ENCODE results near the gene NFKBIB. TPM values are rescaled to one million over a fixed set of nuclear protein-coding genes. Genes with fewer than 3 reads are reported as not detected.
"Not testable (repeated sequence)": the region's sequence is repeated elsewhere in the genome, so short reads cannot be mapped to it uniquely, and the experiment has no call there.

NFKBIB gene
- total RNA-seq, 1 experiment from 2014 or later = 39.8 TPM

DNA sequence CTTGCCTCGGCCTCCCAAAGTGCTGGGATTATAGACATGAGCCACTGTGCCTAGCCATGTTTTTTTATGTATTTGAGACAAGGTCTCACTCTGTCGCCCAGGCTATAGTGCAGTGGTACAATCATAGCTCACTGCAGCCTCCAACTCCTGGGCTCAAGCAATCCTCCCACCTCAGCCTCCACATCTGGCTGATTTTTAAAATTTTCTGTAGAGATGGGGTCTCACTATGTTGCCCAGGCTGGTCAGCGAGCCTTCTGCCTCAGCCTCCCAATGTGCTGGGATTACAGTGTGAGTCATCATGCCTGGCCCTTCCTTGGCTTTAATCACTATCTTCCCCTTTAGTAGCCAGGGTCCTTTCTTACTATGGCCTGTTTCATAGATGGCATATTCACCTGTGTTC lies 15.1 kb upstream of the NFKBIB start:
- H3K9me3 Mint-ChIP-seq; H3K27ac Mint-ChIP-seq; H3K4me3 Mint-ChIP-seq; DNase-seq (ENCODE audit: low spot score); H3K36me3 Mint-ChIP-seq; H3K4me1 Mint-ChIP-seq; ATAC-seq; POLR2A ChIA-PET; H3K27me3 Mint-ChIP-seq (ENCODE audit: low read depth): not testable (repeated sequence)
- CTCF ChIA-PET = interaction anchor here (0.6 to 1.1 kb wide), 2 partner anchors 92 to 165 kb away, joined by 3 read pairs; no protein-coding TSS in a partner anchor
- peak; percentile 66; the same call in 1 of the 2 replicates for TF ChIP-seq ZNF121 (CRISPR knock-in tag; IDR thresholded peaks at IDR 0.05)

DNA sequence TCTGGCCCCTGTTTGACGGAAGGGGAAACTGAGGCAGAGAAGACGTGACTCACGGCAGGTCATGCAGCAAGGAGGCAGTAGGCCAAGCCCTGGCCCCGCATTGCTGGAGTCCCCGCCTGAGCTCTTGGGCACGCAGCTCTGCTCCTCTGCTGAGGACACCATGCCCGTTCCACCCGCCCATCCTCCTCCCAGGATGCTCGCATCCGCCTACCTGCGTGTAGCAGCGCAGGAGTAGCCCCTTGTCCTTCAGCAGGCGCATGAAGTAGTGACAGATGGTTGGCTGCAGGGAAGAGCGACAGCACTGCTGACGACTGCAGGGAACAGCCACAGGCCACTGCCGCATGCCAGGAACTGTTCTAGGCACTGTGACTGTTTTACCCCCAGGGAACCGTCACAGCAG lies 10.9 kb upstream of the NFKBIB start:
- Mint-ChIP-seq H3K27ac (no peak overlapping the region), H3K4me1 (no peaks in the 10 kb centered on the region), H3K27me3 (ENCODE audit: low read depth) (no peaks in the 10 kb centered on the region), H3K4me3 (no peak overlapping the region), H3K36me3 (no peaks in the 10 kb centered on the region), H3K9me3 (no peaks in the 10 kb centered on the region)
- no peak for DNase-seq (ENCODE audit: low spot score)
- CTCF ChIA-PET = interaction anchor here (0.9 to 3.5 kb wide), 7 partner anchors 11 to 106 kb away, joined by 4 to 43 read pairs (median 5); partner anchors contain the start of genes MRPS12, NFKBIB, RINL and SARS2
- TF ChIP-seq GRHL2 (CRISPR knock-in tag; IDR thresholded peaks at IDR 0.05; ENCODE audit: insufficient replicate concordance, severe bottlenecking) = no peak
- no peak for TF ChIP-seq GTF2I (CRISPR knock-in tag; conservative IDR thresholded peaks at IDR 0.05)
- no peak for TF ChIP-seq TCF7 (CRISPR knock-in tag; IDR thresholded peaks at IDR 0.05; ENCODE audit: low read depth)
- no peak for TF ChIP-seq NR1H2 (CRISPR knock-in tag; IDR thresholded peaks at IDR 0.05)
- TF ChIP-seq HMGA2 (CRISPR knock-in tag; IDR thresholded peaks at IDR 0.05) = no peak
- TF ChIP-seq GABPB1 (CRISPR knock-in tag; IDR thresholded peaks at IDR 0.05) = no peak
- no peak for TF ChIP-seq CREB1 (CRISPR knock-in tag; IDR thresholded peaks at IDR 0.05)
- ATAC-seq = no peak
- POLR2A ChIA-PET = no interaction called here

DNA sequence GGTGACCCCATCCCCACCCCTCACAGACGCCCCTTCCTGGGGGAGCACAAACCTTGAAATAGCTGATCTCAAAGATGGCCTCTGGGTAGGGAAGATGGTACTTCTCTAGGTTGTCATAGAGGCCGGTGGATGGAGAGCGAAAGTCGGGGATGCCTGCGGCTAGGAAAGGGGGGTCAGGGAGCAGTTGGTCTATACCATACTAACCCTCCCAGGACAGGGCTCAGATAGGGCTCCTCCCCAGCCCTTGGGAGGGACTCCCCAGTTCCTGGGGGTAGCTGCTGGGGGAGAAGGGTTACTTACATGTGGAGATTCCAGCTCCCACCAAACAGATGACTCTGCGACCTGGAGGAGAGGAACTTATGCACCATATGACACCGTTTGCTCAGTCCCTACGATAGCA lies 10.0 kb upstream of the NFKBIB start:
- Mint-ChIP-seq H3K9me3 (no peaks in the 10 kb centered on the region), H3K27me3 (ENCODE audit: low read depth) (no peaks in the 10 kb centered on the region), H3K27ac (no peak overlapping the region), H3K4me3 (no peak overlapping the region), H3K36me3 (no peaks in the 10 kb centered on the region), H3K4me1 (no peaks in the 10 kb centered on the region)
- POLR2A ChIA-PET = no interaction called here
- DNase-seq (ENCODE audit: low spot score) (no peak), ATAC-seq (no peak)
- CTCF ChIA-PET = interaction anchor here (0.7 to 1.0 kb wide), 3 partner anchors 10 to 43 kb away, joined by 3 to 4 read pairs (median 4); partner anchors contain the start of genes MRPS12, NFKBIB and SARS2
- TF ChIP-seq ZNF423 (CRISPR knock-in tag; IDR thresholded peaks at IDR 0.05) (no peak), FOXP1 (CRISPR knock-in tag; IDR thresholded peaks at IDR 0.05; ENCODE audit: borderline replicate concordance) (no peak), ZNF219 (CRISPR knock-in tag; IDR thresholded peaks at IDR 0.05; ENCODE audit: borderline replicate concordance) (no peak), HMGA2 (CRISPR knock-in tag; IDR thresholded peaks at IDR 0.05) (no peak), NR2C2 (CRISPR knock-in tag; IDR thresholded peaks at IDR 0.05) (no peak), NR3C1 (CRISPR knock-in tag; conservative IDR thresholded peaks at IDR 0.05; ENCODE audit: low read depth) (no peak), ZNF396 (CRISPR knock-in tag; IDR thresholded peaks at IDR 0.05; ENCODE audit: borderline replicate concordance) (no peak), OVOL2 (CRISPR knock-in tag; IDR thresholded peaks at IDR 0.05; ENCODE audit: borderline replicate concordance) (no peak), GRHL2 (CRISPR knock-in tag; IDR thresholded peaks at IDR 0.05; ENCODE audit: insufficient replicate concordance, severe bottlenecking) (no peak)
- TF ChIP-seq, protein P1, sequence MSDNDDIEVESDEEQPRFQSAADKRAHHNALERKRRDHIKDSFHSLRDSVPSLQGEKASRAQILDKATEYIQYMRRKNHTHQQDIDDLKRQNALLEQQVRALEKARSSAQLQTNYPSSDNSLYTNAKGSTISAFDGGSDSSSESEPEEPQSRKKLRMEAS (CRISPR knock-in tag; IDR thresholded peaks at IDR 0.05) = no peak
- TF ChIP-seq, protein P2, sequence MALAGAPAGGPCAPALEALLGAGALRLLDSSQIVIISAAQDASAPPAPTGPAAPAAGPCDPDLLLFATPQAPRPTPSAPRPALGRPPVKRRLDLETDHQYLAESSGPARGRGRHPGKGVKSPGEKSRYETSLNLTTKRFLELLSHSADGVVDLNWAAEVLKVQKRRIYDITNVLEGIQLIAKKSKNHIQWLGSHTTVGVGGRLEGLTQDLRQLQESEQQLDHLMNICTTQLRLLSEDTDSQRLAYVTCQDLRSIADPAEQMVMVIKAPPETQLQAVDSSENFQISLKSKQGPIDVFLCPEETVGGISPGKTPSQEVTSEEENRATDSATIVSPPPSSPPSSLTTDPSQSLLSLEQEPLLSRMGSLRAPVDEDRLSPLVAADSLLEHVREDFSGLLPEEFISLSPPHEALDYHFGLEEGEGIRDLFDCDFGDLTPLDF (CRISPR knock-in tag; IDR thresholded peaks at IDR 0.05) = no peak
- TF ChIP-seq, protein P3, sequence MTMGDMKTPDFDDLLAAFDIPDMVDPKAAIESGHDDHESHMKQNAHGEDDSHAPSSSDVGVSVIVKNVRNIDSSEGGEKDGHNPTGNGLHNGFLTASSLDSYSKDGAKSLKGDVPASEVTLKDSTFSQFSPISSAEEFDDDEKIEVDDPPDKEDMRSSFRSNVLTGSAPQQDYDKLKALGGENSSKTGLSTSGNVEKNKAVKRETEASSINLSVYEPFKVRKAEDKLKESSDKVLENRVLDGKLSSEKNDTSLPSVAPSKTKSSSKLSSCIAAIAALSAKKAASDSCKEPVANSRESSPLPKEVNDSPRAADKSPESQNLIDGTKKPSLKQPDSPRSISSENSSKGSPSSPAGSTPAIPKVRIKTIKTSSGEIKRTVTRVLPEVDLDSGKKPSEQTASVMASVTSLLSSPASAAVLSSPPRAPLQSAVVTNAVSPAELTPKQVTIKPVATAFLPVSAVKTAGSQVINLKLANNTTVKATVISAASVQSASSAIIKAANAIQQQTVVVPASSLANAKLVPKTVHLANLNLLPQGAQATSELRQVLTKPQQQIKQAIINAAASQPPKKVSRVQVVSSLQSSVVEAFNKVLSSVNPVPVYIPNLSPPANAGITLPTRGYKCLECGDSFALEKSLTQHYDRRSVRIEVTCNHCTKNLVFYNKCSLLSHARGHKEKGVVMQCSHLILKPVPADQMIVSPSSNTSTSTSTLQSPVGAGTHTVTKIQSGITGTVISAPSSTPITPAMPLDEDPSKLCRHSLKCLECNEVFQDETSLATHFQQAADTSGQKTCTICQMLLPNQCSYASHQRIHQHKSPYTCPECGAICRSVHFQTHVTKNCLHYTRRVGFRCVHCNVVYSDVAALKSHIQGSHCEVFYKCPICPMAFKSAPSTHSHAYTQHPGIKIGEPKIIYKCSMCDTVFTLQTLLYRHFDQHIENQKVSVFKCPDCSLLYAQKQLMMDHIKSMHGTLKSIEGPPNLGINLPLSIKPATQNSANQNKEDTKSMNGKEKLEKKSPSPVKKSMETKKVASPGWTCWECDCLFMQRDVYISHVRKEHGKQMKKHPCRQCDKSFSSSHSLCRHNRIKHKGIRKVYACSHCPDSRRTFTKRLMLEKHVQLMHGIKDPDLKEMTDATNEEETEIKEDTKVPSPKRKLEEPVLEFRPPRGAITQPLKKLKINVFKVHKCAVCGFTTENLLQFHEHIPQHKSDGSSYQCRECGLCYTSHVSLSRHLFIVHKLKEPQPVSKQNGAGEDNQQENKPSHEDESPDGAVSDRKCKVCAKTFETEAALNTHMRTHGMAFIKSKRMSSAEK (CRISPR knock-in tag; IDR thresholded peaks at IDR 0.05; ENCODE audit: borderline replicate concordance) = no peak
- TF ChIP-seq, protein P4, sequence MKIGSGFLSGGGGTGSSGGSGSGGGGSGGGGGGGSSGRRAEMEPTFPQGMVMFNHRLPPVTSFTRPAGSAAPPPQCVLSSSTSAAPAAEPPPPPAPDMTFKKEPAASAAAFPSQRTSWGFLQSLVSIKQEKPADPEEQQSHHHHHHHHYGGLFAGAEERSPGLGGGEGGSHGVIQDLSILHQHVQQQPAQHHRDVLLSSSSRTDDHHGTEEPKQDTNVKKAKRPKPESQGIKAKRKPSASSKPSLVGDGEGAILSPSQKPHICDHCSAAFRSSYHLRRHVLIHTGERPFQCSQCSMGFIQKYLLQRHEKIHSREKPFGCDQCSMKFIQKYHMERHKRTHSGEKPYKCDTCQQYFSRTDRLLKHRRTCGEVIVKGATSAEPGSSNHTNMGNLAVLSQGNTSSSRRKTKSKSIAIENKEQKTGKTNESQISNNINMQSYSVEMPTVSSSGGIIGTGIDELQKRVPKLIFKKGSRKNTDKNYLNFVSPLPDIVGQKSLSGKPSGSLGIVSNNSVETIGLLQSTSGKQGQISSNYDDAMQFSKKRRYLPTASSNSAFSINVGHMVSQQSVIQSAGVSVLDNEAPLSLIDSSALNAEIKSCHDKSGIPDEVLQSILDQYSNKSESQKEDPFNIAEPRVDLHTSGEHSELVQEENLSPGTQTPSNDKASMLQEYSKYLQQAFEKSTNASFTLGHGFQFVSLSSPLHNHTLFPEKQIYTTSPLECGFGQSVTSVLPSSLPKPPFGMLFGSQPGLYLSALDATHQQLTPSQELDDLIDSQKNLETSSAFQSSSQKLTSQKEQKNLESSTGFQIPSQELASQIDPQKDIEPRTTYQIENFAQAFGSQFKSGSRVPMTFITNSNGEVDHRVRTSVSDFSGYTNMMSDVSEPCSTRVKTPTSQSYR (CRISPR knock-in tag; IDR thresholded peaks at IDR 0.05) = no peak
- TF ChIP-seq, protein P5, sequence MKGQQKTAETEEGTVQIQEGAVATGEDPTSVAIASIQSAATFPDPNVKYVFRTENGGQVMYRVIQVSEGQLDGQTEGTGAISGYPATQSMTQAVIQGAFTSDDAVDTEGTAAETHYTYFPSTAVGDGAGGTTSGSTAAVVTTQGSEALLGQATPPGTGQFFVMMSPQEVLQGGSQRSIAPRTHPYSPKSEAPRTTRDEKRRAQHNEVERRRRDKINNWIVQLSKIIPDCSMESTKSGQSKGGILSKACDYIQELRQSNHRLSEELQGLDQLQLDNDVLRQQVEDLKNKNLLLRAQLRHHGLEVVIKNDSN (CRISPR knock-in tag; IDR thresholded peaks at IDR 0.05) = no peak
- TF ChIP-seq, protein P6, sequence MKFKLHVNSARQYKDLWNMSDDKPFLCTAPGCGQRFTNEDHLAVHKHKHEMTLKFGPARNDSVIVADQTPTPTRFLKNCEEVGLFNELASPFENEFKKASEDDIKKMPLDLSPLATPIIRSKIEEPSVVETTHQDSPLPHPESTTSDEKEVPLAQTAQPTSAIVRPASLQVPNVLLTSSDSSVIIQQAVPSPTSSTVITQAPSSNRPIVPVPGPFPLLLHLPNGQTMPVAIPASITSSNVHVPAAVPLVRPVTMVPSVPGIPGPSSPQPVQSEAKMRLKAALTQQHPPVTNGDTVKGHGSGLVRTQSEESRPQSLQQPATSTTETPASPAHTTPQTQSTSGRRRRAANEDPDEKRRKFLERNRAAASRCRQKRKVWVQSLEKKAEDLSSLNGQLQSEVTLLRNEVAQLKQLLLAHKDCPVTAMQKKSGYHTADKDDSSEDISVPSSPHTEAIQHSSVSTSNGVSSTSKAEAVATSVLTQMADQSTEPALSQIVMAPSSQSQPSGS (CRISPR knock-in tag; IDR thresholded peaks at IDR 0.05; ENCODE audit: borderline replicate concordance, low read depth) = no peak

Data from WTC11 (cell line).